Aorta (tissue), 5 donors: Measurements from ENCODE around the gene AKR1C1. TPM values are rescaled to one million over a fixed set of nuclear protein-coding genes. Genes with fewer than 3 reads are reported as not detected.
"Not testable (repeated sequence)": the region's sequence is repeated elsewhere in the genome, so short reads cannot be mapped to it uniquely, and the experiment has no call there.

Source experiments
- ATAC-seq: fragments of 200-7000 bp; cut with Tn5 transposase; one replicate; pipeline ENCODE4 v1.9.1; 2022; ENCODE audit warnings: moderate library complexity; ENCODE audit not compliant: low FRiP score
- DNase-seq, 2 donors: peaks; one replicate each; pipeline ENCODE4 v3.0.0-alpha.2; 2020
- H3K27ac ChIP-seq, 2 donors: one replicate each; pipeline ENCODE4 v1.5.1; 2013; ENCODE audit warnings: low read length in 2 of 2, mild to moderate bottlenecking in 2 of 2, moderate library complexity in 2 of 2, control low read depth in 1 of 2, inconsistent platforms in 1 of 2, low read depth in 1 of 2
- H3K27me3 ChIP-seq, 2 donors: one replicate each; pipeline ENCODE4 v1.6.1; 2013; ENCODE audit warnings: control low read depth in 1 of 2, low read length in 1 of 2, mild to moderate bottlenecking in 1 of 2, moderate library complexity in 1 of 2; ENCODE audit not compliant: insufficient read depth in 2 of 2, control insufficient read depth in 1 of 2
- H3K36me3 ChIP-seq, 2 donors: one replicate each; pipeline ENCODE4 v1.6.1; 2013; ENCODE audit warnings: control low read depth in 1 of 2, low read length in 1 of 2, mild to moderate bottlenecking in 1 of 2; ENCODE audit not compliant: insufficient read depth in 2 of 2, control insufficient read depth in 1 of 2
- H3K4me1 ChIP-seq, 2 donors: one replicate each; pipeline ENCODE4 v1.6.1; 2013; ENCODE audit warnings: low read length in 2 of 2, control low read depth in 1 of 2, mild to moderate bottlenecking in 1 of 2, moderate library complexity in 1 of 2; ENCODE audit not compliant: insufficient read depth in 2 of 2, control insufficient read depth in 1 of 2
- H3K4me3 ChIP-seq, 2 donors: one replicate each; pipeline ENCODE4 v1.5.1; 2013; ENCODE audit warnings: low read length in 2 of 2, control low read depth in 1 of 2, mild to moderate bottlenecking in 1 of 2
- H3K9me3 ChIP-seq: one replicate; pipeline ENCODE4 v1.6.1; 2013; ENCODE audit warnings: mild to moderate bottlenecking, low read length; ENCODE audit not compliant: control insufficient read depth
- WGBS, 2 donors: extraction: QIAGEN DNeasy Blood & Tissue Kit; methylation state at CpG; one replicate each; pipeline ENCODE4 v1.1.7; 2013; 5-methylcytosine and 5-hydroxymethylcytosine counted together
- intact Hi-C, 2 donors: fragments of 100-400 bp; cut with DNase I; formaldehyde crosslinking; loops; one replicate each; pipeline versions ENCODE4 v1.14.2 to v1.15.0; 2022
- polyA plus RNA-seq, 2 donors: library from polyadenylated mRNA; stranded (reverse); fragments of 200-250 nt; gene quantifications; one replicate each; pipeline ENCODE4 v1.2.3, GENCODE V29; 2013
- total RNA-seq, 2 donors: library from RNA; stranded (reverse); fragmentation: NEBNext Ultra II Directional; extraction: Animal tissue kit (Norgen Biotek cat#: 25700); gene quantifications; one replicate each; pipeline ENCODE4 v1.2.1, GENCODE V29; 2021
- donor health status: healthy with polysubstance abuse.
- donor health status: Bipolar disorder and iron deficiency.
- donor health status: DM: no; HTN: no; CAD: no.
- donor health status: DM: no; HTN: no; CAD: no.
- donor health status: DM: yes; HTN: yes; CAD: no.

AKR1C1 gene
- total and polyA plus RNA-seq, 4 donors, result 33.6 to 311 (median 89.5) TPM

GRCh38 chr10:4944841-4945240, 18.4 kb upstream of the AKR1C1 start:
- Histone ChIP-seq H3K4me3 (no peak overlapping the region), H3K36me3 (no peaks in the 10 kb centered on the region), H3K4me1 (peaks cover 7 to 14% of the 10 kb centered on the region in 2 donors), H3K27ac (peak overlapping the region; percentile 44 to 52), H3K27me3 (no peaks in the 10 kb centered on the region), H3K9me3 (no peaks in the 10 kb centered on the region)
- intact Hi-C loops, result loop anchor here (5.0 to 10.0 kb wide), 3 partner anchors 93 to 130 kb away; no protein-coding TSS in a partner anchor
- no peak for ATAC-seq
- 90 to 95% methylated on average over 1 of the region's 1 CpG for WGBS, 2 donors
- no peak for DNase-seq

DNA sequence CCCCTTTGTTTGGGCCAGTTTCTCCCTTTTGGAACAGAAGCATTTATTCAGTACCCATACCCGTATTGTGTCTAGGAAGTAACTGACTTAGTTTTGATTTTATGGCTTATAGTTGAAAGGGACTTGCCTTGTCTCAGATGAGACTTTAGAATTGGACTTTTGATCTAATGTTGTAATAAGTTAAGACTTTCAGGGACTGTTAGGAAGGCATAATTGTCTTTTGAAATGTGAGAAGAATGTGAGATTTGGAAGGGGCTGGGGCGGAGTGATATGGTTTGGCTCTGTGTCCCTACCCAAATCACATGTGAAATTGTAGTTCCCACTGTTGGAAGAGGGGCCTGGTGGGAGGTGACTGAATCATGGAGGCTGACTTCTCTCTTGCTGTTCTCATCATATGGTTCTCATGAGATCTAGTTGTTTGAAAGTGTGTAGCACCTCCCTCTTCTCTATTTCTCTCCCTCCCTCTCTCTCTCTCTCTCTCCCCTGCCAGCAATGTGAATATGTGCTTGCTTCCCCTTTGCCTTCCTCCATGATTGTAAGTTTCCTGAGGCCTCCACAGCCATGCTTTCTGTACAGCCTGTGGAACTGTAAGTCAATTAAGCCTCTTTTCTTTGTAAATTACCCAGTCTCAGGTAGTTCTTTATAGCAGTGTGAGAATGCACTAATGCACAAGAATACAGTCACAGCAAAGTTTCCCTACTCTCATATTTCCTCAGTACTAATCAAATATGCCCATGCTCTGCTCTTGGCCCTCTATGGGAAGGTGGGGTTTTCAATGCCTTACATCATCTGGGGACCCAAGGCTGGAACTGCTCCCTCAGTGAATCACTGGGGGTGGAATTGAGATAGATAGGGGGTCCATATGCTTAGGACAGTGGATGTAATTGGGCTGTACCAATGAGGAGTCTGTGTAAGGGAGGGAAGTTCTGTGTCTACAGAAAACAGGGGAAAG, 17.2 kb upstream of the AKR1C1 start:
- intact Hi-C loops, result loop anchor here (5.0 to 10.0 kb wide), 2 partner anchors 94 to 129 kb away; no protein-coding TSS in a partner anchor
- ATAC-seq, result no peak
- H3K36me3 ChIP-seq, result no peaks in the 10 kb centered on the region
- no peak overlapping the region for H3K4me3 ChIP-seq
- H3K27me3 ChIP-seq, result no peaks in the 10 kb centered on the region
- DNase-seq, result no peak
- 92 to 94% methylated on average over 2 of the region's 2 CpGs for WGBS, 2 donors
- H3K27ac ChIP-seq, result peak overlapping the region; percentile 67
- H3K9me3 ChIP-seq, result no peaks in the 10 kb centered on the region
- H3K4me1 ChIP-seq, result peaks cover 7 to 16% of the 10 kb centered on the region in 2 donors

DNA sequence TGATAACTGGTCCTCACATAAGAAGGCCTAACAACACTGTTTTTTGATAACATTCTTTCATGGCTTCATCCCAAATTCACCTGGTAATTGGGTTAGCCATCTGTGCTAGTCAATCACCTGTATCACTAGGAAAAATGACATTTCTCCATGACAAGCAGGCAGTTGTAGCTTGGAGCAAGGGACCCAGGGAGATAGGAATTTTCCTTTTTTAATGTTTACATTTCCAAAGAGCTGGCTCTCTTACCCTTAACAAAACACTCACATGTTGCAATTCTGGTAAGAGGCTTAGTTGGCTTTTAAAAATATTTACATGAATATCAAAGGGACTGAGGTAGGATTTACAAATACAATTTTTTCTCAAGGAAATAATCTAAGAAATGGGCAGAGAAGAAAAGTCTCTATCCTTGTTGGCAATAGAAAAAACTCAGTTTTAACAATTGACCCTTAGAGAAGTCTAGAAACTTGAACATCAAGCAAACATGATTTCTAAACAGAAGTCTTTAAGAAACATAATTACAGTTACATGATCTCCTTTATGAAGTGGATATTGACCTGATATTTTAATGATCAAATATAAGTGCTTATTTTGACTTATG, 16.1 kb upstream of the AKR1C1 start:
- no peak overlapping the region for H3K4me3 ChIP-seq
- no peaks in the 10 kb centered on the region for H3K9me3 ChIP-seq
- DNase-seq, result no peak
- peak overlapping the region; percentile 63 to 67 for H3K27ac ChIP-seq
- intact Hi-C loops, result loop anchor here (5.0 to 10.0 kb wide), 2 partner anchors 95 to 128 kb away; no protein-coding TSS in a partner anchor
- ATAC-seq, result peak; percentile 54
- peaks cover 4 to 19% of the 10 kb centered on the region in 2 donors for H3K4me1 ChIP-seq
- no peaks in the 10 kb centered on the region for H3K36me3 ChIP-seq
- no peaks in the 10 kb centered on the region for H3K27me3 ChIP-seq

DNA sequence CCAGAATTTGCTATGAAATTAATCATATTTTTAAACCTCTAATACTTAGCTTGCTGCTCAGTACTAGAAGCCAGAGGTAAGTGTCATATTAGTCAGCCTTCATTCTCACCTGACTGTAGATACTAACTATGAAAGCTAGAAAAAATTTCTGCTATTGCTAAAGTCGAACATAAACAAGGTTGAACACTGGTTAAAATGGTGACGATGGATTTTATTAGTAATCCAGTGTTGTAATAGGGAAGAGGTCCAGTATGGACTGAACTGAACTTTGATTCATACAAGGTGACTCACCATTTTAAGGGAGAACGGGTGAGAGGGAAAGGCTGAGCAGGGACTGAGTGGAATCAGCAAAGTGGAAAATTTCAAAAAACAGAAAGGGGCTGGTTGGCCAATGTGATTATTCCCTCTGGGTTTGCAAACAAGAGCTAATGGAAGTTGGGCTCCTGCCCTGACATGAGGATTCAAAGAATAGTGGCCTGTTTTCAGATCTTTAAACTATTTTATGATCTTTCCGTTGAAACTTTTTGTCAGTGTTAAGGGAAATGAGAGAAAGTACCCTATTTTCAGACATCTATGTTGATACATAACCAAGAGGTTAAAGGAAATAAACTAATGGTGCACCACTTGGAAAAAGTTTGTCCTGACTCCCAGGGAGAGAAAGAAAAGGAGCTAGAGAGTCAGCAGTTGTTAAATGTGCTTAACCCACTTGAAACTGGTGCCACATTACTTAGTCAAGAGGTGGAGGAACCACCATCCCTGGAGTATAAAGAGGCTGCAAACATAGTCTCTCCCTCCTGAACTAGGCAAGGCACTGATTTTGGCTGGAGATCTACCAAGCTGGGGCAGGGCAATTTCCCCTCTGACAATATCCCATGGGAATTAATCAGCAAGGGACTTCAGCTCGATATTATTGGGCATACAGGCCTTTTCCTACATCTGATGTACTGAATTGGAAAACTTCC, 15.3 kb upstream of the AKR1C1 start:
- Histone ChIP-seq H3K4me1 (peaks cover 2 to 19% of the 10 kb centered on the region in 2 donors), H3K27ac (peak overlapping the region; percentile 96 to 98), H3K9me3 (no peaks in the 10 kb centered on the region), H3K27me3 (no peaks in the 10 kb centered on the region), H3K4me3 (no peak overlapping the region), H3K36me3 (no peaks in the 10 kb centered on the region)
- intact Hi-C loops, result loop anchor here (5.0 to 10.0 kb wide), 2 partner anchors 96 to 127 kb away; no protein-coding TSS in a partner anchor
- ATAC-seq (peak; percentile 93), DNase-seq (peak in 1 of 2 donors; percentile 58)
- 8 to 9% methylated on average over 5 of the region's 5 CpGs for WGBS, 2 donors

- ATAC-seq, intact Hi-C loops: not testable (repeated sequence)
Observed at GRCh38 chr10:4951512-4952162, 11.6 kb upstream of the AKR1C1 start.

DNA sequence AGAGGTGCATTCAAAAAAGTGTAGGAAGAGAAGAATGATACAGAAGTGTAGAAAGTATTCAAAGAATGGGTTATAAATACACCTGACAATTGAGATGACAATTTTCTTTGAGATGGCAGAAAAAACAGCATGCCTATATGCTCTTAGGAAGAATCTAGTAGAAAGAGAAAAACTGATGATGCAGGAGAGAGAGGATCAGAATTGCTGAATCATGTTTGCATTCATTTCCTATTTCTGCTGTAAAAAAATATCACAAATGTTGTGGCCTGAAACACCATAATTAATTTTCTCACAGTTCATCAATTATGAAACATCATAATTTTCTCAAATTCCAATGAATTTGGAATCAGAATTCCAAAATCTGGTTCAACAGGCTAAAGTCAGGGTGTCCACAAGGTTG, 9.8 kb upstream of the AKR1C1 start:
- peaks cover 0 to 13% of the 10 kb centered on the region in 2 donors for H3K4me1 ChIP-seq

More at GRCh38 chr10:4951512-4952162, 11.6 kb upstream of the AKR1C1 start:
- H3K9me3 ChIP-seq, H3K27ac ChIP-seq, DNase-seq, H3K4me3 ChIP-seq, H3K27me3 ChIP-seq, H3K36me3 ChIP-seq: not testable (repeated sequence)
- H3K4me1 ChIP-seq, result peaks cover 2 to 16% of the 10 kb centered on the region in 2 donors
- 35 to 38% methylated on average over 5 of the region's 5 CpGs for WGBS, 2 donors

GRCh38 chr10:4956088-4956487, 7.1 kb upstream of the AKR1C1 start:
- WGBS, 2 donors, result 80 to 88% methylated on average over 4 to 6 of the region's 7 CpGs
- H3K27ac ChIP-seq, ATAC-seq, H3K9me3 ChIP-seq, H3K27me3 ChIP-seq, H3K4me1 ChIP-seq, intact Hi-C loops, H3K4me3 ChIP-seq, DNase-seq, H3K36me3 ChIP-seq: not testable (repeated sequence)

More for the DNA sequence above, 9.8 kb upstream of the AKR1C1 start:
- intact Hi-C loops, result no loop called here
- H3K36me3 ChIP-seq, result no peaks in the 10 kb centered on the region
- DNase-seq (no peak), ATAC-seq (no peak)
- no peak overlapping the region for H3K4me3 ChIP-seq
- H3K27me3 ChIP-seq, result no peaks in the 10 kb centered on the region
- no peak overlapping the region for H3K27ac ChIP-seq
- H3K9me3 ChIP-seq, result no peaks in the 10 kb centered on the region
